Hematopoietic multipotent progenitor cell treated with erythropoietin and hydrocortisone succinate and interleukin-3 and kit ligand, for 6 days (in vitro differentiated cells): ENCODE data around the gene SDHD.
"Not testable (repeated sequence)": the region's sequence is repeated elsewhere in the genome, so short reads cannot be mapped to it uniquely, and the experiment has no call there.

ENCODE experiments used
- DNase-seq: peaks from one replicate; pipeline ENCODE4 v3.0.0-alpha.2; 2015

Gene SDHD

DNA sequence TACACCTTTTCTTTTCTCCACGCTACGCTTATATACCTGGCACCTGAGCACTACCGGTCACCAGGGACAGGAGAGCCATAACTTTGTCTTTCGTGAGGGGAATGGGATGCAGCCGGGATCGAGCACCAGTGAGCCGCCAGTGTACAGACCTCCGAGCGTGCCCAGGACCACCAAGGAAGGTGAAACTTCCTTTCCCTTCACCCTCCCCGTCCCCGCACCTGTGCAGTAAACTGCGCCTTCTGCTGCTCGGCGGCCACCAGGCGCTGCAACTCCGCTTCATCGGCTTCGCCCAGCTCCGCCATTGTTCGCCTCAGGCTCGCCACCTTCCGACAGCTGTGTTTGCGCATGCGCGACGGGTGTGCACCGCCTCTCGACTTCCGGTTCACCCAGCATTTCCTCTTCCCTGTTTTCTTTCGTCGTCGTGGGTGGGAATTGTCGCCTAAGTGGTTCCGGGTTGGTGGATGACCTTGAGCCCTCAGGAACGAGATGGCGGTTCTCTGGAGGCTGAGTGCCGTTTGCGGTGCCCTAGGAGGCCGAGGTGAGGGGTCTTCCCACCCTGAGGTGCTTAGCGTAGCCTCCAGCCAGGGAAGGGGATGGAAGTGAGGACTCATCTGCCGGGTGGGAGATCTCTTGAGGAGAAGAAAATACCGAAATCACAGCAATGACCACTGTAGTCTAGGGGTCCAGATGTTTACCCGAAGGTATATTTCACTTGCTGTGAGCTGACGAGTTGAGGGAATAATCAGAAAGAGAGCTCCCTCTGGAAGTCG lies at the start of gene SDHD, which contains the start of gene TIMM8B:
TSS of gene SDHD (plus strand) at position 452 of the 770 bp plus-strand sequence. CDS start at position 487, 35 bp downstream.
TSS of gene TIMM8B (minus strand) at position 335 of the 770 bp plus-strand sequence. CDS start at position 302, 33 bp downstream.
- DNase-seq = peak; percentile 99

DNA sequence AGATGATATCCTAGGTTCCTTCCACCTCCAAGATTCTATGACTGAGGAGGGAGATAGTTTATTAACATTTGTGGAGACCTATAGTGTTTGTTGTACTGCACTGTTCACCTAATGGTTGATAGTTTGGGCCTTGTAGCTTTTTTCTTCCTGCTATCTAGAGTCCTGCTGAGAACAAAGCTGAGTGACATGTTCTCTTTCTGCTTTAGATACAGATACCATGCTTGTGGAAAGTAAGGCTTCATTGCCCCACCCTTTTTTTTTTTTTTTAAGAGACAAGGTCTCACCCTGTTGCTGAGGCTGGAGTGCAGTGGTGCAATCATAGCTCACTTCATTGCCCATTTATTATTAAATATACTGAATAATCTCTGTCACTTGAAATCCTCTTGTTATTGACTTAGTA lies 49.1 kb upstream of the SDHD start:
- peak; percentile 13 for DNase-seq

DNA sequence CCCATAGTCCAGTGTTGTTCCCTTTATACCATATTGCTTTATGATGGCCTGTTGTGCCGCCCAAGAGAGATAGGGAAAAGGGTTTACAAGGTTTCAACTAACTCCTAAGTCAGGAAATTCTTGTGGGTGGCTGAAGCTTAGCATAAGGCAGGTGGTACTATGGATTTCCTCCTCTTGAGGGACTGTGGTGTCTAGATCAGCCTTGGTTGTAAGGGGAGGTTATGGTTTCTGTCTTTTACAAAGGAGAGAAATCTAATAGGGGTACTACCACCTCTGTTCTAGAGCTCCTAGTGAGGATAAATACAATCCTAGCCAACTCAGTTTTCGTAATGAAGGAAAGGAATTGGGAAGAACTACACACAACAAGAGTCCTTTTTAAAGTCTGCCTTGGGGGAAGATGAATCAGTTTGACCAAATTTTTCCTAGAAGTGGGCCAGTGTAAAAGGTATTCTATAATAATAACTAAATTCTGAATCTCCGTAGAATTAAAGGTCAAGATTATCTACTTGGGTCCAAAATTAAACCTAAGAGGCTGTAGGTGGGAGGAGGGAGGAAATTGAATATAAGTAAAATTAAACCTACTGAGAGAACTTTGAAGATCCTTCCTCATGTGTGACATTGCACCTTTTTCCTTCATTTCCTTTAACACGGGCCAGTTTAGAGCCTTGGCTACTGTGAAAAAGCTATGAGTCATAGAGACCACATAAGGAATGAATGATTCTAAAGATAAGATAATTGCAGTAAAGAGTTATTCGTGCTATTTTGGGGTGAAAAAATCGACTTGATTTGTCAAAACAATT lies 44.3 kb upstream of the SDHD start:
- peak; percentile 49 for DNase-seq

DNA sequence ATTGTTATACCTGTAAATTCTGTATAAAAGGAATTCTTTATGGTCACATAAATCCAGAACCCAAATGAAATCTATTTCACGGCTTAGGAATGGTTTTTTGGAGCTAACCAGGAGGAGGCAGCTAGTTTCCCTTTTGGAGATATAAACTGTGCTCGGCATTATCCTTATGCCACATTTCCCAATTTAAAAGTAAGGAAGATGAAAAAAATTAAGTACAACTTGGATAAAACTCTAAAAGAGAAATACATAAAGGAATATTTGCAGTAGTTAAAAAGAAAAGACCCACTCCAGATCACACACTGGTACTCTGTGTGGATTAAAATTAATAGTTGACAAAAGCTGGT lies 43.7 kb upstream of the SDHD start:
- DNase-seq = no peak

DNA sequence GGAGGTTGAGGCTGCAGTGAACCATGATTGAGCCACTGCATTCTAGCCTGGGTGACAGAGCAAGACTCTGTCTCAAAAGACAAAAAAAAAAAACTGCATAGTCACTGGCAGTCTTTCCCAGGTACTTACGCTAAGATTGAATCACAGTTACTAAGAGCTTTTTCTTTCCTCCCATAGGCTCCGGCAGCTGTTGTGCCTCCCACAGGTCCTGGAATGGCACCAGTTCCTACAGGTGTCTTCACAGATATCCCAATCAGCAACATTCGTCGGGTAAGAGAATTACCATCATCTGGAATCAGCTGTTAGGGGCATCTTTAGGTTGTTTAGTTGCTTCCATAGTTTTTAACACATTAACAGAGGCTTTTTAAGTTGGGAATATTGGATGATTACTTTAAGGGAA lies 41.7 kb upstream of the SDHD start:
- no peak for DNase-seq

DNA sequence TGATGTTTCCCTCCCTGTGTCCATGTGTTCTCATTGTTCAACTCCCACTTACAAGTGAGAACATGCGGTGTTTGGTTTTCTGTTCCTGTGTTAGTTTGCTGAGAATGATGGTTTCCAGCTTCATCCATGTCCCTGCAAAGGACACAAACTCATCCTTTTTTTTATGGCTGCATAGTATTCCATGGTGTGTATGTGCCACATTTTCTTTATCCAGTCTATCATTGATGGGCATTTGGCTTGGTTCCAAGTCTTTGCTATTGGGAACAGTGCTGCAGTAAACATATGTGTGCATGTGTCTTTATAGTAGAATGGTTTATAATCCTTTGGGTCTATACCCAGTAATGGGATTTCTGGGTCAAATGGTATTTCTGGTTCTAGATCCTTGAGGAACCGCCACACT lies 40.0 kb upstream of the SDHD start:
- not testable (repeated sequence) for DNase-seq

DNA sequence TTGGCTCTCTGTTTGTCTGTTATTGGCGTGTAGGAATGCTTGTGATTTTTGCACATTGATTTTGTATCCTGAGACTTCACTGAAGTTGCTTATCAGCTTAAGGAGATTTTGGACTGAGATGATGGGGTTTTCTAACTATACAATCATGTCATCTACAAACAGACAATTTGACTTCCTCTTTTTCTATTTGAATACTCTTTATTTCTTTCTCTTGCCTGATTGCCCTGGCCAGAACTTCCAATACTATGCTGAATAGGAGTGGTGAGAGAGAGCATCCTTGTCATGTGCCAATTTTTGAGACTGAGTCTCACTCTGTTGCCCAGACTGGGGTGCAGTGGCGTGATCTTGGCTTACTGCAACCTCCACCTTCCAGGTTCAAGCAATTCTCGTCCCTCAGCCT lies 38.4 kb upstream of the SDHD start:
- DNase-seq = not testable (repeated sequence)

DNA sequence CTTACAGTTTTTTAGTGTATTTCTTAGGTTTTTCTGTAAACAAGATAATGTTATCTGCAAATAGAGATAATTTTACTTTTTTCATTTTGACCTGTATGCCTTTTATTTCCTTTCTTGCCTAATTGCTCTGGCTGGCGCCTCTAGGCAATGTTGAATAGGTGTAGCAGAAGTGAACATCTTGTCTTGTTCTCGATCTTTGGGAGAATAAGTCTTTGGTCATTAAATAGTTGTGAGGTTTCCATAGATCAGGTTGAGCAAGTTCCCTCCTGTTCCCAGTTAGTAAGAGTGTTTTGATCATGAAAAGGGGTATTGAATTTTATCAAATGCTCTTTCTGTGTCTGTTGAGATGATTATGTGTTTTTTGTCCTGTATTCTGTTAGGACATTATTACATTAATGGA lies 36.9 kb upstream of the SDHD start:
- no peak for DNase-seq

DNA sequence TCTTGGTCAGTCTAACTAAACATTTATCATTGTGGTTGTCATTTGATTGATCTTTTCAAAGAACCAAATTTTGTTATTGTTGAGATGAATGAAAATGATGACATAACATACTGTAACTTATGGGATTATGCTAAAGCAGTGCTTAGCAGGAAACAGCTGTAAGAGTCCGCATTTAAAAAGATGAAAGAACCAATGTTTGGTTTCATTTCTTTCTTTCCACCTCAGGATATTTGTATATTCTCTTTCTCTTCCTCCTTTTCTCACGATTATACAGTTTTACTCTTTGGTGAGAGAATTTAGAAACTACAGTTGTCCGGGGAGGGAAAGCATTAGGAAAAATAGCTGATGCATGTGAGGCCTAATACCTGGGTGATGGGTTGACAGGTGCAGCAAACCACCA lies 36.0 kb upstream of the SDHD start:
- no peak for DNase-seq

DNA sequence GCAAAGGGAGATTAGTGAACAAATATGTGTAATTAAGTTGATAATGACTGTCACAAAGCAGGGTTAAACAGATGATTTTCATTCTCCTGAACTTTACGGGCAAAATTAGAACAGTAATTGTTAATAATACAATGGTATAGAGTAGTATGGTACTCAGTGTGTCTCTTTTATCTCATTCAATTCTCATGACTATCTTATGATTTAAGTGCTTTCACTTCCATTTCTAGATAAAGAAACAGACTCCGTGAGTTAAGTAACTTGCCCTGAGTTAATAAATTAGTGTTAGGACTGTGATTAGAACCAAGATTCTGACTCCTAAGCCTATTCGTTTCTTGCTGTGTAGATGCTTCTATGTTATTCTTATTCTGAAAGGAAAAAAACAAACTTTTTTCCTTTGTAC lies 34.9 kb upstream of the SDHD start:
- DNase-seq = no peak

DNA sequence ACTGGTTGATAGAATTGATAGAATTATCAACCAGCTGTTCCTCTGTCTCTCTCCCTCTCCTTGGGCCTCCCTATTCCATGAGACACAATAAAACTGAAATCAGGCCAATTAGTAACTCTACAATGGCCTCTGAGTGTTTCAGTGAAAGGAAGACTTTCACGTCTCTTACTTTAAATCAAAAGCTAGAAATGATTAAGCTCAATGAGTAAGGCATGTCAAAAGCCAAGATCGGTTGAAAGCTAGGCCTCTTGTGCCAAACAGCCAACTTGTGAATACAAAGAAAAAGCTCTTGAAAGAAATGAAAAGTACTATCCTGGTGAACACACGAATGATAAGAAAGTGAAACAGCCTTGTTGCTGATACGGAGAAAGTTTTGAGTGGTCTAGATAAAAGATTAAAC lies 29.5 kb upstream of the SDHD start:
- no peak for DNase-seq

DNA sequence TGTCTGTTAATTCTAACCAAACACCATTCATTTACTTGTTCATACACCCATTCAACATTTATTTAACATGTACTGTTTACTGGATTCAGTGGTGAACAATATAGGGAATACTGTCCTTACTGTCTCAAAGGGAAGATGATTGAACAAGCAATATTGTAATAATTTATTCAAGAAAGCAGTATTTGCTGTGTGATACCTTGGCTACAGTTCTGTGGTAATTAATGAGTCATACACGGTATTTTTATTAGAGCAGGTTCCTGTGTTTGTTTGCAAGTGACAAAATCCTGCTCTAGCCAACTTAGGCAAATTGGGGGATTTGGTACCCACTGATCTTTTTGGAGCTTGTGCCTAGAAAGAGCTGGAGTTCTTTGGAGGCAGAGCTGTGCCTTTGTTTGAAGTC lies 28.6 kb upstream of the SDHD start:
- no peak for DNase-seq

DNA sequence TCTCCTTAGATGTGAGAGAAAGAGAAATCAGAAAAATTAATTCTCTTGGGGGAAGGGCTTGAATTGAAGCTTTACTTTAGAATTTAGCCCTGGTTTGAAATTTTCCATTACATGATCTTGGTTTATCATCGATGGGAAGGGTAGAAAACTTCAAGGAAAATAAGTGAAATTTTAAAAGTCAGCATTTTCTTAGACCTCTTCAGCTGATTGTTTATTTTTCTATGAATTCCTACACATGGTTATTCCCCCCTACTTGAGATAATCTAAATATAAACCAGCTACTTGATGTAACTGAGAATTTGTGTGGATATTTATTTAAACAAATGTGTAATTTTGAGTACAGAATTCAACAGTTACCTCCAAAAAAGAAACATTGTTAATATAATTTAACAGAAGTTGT lies 23.8 kb upstream of the SDHD start:
- no peak for DNase-seq

DNA sequence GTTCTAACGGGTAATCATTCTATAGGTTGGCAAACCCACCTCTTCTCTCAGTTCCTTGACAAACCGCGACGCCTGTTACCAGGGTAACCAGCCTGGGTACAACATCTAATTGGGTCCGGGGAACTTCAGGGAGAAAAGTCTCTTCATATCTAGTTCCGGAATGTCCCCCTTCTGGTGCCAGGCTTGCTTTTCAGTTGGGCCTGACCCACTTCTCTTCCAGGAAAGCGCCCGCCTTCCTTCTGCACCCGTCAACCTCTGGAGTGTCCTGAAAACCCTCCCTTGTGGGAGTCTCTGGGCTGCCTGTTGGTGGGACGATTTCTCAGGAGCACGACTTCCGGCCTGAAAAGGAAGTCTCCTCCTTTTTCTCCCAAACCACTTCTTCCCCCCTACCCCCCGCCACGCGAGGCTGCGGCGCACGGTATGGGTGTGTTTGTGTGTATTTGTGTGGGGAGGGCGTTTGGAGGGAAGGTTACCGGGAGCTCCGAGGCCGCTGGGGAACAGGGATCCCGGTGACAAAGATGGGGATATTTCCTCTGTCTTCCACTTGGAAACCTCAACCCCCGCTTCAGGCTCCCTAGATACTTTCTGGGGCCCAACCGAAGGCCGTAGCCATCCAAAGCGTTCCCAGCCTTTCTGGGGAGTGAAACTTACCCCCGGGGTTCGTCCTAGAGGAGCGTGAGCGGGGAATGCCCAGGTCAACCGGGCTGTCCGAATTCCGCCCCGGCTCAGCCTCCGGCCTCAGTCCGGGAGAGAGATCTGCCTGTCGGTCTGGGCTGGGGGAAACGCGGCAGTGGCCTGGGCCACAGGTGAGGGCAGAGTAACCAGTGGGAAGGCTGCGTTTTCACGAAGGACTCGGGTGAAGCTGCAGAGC lies 12.5 kb upstream of the SDHD start, which contains the start of the genes NKAPD1 and PIH1D2:
TSS of gene NKAPD1 (plus strand) at position 359 of the 871 bp plus-strand sequence. CDS start 1,276 bp downstream, outside the sequence.
TSS of gene PIH1D2 (minus strand) at position 77 of the 871 bp plus-strand sequence. CDS start 843 bp downstream, outside the sequence.
- peak; percentile 93 for DNase-seq

DNA sequence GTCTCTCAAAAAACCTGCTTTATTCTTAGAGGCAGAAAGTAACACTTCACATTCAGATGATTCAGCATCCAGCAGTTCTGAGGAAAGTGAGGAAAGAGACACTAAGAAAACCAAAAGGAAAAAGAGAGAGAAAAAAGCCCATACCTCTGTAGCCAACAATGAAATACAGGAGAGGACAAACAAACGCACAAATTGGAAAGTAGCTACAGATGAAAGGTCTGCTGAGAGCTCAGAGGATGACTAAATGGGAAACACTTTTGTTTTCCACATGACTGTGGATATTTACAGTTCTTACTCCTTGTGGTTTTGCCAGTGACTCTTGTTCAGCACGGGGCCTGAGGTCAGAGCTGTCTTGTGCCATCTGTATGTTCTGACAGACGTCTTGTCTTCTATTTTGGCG lies 3.9 kb upstream of the SDHD start:
- DNase-seq = no peak

DNA sequence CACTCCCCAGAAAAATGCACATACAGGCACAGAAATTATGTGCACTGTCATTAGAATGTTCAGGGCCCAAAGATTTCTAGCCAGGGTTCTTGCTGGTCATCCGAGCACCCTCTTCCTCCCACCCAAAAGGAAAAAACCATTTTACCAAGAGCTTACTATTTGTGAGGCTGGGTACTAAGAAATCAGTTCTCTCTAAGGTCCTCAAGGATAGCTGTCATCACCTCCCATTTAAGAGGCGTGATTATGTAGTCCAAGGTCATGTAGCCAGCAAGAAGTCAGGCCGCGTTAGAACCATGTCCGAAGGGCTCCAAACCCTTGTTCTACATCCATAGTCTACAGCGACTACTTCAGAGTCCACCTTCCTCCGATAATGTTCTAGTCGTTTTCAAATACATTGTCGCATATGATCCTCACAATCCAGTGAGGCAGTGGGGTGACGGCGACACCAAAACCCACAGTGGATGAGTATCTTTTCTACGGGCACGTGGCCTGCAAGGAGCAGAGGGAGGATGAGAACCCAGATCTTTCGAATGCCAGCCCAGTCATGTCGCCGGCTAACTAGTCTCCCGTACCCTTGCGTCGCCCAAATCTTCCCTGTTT lies 751 bp upstream of the SDHD start:
- DNase-seq = peak; percentile 73

DNA sequence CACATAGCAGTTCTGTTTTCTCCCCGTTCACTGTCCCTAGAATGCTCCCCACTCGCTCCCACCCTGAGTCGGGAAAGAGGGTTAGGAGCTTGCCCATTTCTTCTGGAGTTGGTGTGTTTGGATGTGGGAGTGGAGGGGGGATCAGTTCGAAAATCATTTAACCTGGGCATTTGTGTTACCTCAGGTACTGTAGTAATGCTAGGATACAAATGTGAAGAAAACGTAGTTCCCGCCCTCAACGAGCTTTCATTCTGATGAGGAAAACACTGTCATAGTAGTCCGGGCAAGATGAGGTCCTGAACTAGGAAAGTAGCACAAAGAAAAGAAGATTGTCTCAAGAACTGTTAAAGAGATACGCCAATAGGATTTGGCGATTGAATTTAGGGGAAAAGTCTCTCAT lies 539 bp downstream of the SDHD start:
- DNase-seq = peak; percentile 26

DNA sequence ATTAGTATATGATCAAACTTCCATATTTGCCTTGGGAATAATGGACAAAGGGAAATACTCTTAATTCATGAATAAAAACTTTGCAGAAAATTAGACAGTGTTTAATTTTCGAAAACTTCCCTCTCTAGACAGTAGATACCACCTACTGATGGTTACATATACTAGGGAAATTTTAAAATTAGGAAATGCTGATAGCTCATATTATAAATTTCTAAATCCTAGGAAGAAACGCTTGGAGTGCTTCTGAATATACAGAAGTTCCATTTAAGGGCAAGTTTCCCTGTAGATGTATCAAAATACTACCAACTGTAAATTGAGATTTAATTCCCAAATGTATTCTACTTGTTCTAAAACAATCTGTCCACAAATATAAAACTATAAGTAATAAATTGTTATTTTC lies 8.6 kb downstream of the SDHD start:
- not testable (repeated sequence) for DNase-seq

DNA sequence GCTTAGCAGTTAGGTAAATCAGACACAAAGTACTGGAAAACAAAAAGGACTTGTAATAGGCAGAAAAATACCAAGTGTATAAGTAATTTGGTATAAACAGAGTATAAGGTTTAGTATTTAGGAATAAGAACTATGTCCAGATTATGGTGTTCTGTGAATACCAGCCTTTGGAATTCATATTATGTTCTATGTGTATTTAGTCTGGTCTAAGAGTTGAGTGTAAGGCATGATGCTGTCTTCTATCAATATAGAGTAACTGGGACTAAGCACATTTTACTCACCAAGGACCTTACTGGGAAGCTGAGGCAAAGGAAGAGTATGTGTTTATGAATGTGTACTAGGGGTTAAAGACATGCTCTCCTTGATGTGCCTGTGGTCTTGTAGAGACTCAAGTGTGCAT lies 9.5 kb downstream of the SDHD start:
- DNase-seq = no peak

DNA sequence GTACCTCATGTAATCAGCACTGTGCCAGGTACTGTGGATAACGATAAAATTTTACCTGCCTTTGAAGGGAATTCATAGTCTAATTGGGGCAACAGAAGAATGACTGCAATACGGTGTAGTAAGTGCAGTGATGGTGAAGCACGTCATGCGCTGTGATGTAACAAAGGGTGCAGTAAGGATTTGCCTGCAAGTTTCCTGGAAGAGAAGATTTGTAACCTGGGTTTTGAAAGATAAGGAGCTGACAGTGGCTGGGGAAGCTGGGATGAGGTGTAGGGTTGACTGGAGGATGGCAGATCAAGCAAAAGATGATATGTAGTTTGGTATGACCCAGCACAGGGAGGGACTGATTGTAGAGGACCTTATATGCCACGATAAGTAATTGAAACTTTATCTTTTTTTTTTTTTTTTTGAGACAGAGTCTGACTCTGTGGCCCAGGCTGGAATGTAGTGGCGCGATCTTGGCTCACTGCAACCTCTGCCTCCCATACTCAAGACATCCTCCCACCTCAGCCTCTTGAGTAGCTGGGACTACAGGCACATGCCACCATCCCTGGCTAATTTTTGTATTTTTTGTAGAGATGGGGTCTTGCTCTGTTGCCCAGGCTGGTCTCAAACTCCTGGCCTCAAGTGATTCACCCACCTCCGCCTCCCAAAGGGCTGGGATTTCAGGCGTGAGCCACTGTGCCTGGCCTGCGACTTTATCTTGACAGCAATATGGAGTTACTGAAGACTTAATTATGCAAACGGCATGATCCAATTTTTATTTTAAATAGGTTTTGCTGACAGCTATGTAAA lies 11.3 kb downstream of the SDHD start:
- DNase-seq = no peak

DNA sequence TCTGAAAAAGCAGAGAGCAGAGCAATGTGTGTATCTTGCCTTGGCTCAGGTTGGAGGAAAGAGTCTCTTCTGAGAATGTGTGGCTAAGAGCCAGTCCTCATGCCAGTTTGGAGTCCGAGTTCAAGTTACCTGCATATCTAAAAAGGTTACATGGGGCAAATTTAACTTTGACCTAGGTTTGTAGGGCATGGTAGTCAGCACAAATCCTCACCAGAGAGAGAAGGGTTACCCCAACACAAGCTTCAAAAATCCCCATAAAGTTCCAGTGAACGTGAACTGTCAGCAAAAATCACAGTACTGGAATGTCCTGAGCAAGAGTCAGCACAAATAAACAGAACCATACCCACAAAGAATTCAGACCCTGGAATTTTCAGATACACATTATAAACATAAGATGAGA lies 13.8 kb downstream of the SDHD start:
- DNase-seq = no peak

DNA sequence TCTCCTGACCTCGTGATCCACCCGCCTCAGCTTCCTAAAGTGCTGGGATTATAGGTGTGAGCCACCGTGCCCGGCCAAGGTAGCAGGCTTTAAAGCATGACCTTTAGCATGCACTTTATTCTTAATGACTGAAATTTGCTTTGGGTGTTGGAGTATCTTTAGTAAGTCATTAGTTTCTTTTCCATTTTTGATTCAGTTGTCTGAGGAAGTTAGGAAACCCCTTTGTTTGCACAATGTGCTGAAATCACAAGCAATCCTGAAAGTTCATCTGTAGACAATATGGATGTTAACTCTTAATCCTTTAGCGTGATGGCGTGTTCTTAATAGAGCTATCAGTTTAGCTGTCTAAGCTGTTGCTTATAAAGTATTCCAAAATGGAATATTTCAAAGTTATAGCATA lies 16.8 kb downstream of the SDHD start:
- no peak for DNase-seq
